Measurements from ENCODE around the gene MRPL33. TPM values are rescaled to one million over a fixed set of nuclear protein-coding genes. Genes with fewer than 3 reads are reported as not detected.

MRPL33 gene
- total and polyA plus RNA-seq, 2 of the 13 experiments (the other 11 are each of a cell fraction or from before 2014, with no cell fraction given): 69.7 to 218 TPM

DNA sequence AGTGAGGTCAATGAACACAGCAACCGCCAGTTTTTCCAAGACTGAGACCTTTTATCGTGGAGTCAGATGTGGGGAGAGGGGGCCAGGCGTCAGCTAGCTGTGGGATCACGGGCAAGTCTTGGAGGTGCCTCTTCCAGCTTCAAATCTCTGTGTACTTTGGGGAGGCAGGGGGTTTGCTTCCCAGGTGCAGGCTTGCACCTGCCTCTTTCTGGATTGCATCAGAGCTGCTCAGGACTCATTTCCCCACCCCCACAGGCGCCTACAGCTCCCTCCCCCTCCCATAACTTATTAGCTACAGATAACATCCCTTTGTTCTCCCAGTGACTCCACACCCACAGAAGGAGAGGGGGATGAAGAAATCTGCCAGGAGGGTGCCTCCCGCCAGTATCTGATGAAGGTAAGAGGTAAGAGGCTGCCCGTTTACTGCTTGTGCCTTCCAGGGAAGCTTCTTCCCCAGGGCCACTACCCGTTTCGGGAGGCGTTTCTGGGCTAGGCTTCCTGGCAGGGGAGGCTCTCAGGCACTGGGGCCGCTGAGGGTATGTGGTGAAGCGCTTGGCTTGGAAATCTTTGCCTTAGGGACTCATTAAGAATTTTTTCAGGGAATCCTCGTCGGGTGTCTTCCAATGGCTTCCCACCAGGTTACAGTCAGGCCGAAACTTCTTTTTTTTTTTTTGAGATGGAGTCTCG, 18.8 kb upstream of the MRPL33 start (continued):
- TF ChIP-seq, protein P1, sequence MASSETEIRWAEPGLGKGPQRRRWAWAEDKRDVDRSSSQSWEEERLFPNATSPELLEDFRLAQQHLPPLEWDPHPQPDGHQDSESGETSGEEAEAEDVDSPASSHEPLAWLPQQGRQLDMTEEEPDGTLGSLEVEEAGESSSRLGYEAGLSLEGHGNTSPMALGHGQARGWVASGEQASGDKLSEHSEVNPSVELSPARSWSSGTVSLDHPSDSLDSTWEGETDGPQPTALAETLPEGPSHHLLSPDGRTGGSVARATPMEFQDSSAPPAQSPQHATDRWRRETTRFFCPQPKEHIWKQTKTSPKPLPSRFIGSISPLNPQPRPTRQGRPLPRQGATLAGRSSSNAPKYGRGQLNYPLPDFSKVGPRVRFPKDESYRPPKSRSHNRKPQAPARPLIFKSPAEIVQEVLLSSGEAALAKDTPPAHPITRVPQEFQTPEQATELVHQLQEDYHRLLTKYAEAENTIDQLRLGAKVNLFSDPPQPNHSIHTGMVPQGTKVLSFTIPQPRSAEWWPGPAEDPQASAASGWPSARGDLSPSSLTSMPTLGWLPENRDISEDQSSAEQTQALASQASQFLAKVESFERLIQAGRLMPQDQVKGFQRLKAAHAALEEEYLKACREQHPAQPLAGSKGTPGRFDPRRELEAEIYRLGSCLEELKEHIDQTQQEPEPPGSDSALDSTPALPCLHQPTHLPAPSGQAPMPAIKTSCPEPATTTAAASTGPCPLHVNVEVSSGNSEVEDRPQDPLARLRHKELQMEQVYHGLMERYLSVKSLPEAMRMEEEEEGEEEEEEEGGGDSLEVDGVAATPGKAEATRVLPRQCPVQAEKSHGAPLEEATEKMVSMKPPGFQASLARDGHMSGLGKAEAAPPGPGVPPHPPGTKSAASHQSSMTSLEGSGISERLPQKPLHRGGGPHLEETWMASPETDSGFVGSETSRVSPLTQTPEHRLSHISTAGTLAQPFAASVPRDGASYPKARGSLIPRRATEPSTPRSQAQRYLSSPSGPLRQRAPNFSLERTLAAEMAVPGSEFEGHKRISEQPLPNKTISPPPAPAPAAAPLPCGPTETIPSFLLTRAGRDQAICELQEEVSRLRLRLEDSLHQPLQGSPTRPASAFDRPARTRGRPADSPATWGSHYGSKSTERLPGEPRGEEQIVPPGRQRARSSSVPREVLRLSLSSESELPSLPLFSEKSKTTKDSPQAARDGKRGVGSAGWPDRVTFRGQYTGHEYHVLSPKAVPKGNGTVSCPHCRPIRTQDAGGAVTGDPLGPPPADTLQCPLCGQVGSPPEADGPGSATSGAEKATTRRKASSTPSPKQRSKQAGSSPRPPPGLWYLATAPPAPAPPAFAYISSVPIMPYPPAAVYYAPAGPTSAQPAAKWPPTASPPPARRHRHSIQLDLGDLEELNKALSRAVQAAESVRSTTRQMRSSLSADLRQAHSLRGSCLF (CRISPR knock-in tag; IDR thresholded peaks at IDR 0.05; ENCODE audit: borderline replicate concordance): no peak
- TF ChIP-seq, protein P2, sequence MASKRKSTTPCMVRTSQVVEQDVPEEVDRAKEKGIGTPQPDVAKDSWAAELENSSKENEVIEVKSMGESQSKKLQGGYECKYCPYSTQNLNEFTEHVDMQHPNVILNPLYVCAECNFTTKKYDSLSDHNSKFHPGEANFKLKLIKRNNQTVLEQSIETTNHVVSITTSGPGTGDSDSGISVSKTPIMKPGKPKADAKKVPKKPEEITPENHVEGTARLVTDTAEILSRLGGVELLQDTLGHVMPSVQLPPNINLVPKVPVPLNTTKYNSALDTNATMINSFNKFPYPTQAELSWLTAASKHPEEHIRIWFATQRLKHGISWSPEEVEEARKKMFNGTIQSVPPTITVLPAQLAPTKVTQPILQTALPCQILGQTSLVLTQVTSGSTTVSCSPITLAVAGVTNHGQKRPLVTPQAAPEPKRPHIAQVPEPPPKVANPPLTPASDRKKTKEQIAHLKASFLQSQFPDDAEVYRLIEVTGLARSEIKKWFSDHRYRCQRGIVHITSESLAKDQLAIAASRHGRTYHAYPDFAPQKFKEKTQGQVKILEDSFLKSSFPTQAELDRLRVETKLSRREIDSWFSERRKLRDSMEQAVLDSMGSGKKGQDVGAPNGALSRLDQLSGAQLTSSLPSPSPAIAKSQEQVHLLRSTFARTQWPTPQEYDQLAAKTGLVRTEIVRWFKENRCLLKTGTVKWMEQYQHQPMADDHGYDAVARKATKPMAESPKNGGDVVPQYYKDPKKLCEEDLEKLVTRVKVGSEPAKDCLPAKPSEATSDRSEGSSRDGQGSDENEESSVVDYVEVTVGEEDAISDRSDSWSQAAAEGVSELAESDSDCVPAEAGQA (IDR thresholded peaks at IDR 0.05; ENCODE audit: low read depth): no peak
- TF ChIP-seq, protein P2 (CRISPR knock-in tag; IDR thresholded peaks at IDR 0.05; ENCODE audit: borderline replicate concordance): no peak
- TF ChIP-seq ZFX (CRISPR knock-in tag; IDR thresholded peaks at IDR 0.05; ENCODE audit: low read depth) (peak; percentile 72), MAFF (IDR thresholded peaks at IDR 0.05; ENCODE audit: low read depth, low read length) (no peak), CHD4 (IDR thresholded peaks at IDR 0.05; ENCODE audit: borderline replicate concordance, low read length) (no peak; the same call in 1 of the 2 replicates), ZNF709 (CRISPR knock-in tag; IDR thresholded peaks at IDR 0.05) (no peak), ELF3 (CRISPR knock-in tag; IDR thresholded peaks at IDR 0.05) (0 out of 2 replicates have a peak, but pooled peaks have one; percentile 10), TBX2 (CRISPR knock-in tag; IDR thresholded peaks at IDR 0.05; ENCODE audit: borderline replicate concordance) (peak; percentile 56; the same call in 1 of the 2 replicates), ATF7 (IDR thresholded peaks at IDR 0.05) (no peak), ATF7 (CRISPR knock-in tag; IDR thresholded peaks at IDR 0.05) (0 out of 2 replicates have a peak, but pooled peaks have one; percentile 20), CBX2 (IDR thresholded peaks at IDR 0.05; ENCODE audit: low read depth, low read length) (no peak), CBX2 (CRISPR knock-in tag; IDR thresholded peaks at IDR 0.05; ENCODE audit: low read depth) (no peak)
- TF ChIP-seq, protein P3, sequence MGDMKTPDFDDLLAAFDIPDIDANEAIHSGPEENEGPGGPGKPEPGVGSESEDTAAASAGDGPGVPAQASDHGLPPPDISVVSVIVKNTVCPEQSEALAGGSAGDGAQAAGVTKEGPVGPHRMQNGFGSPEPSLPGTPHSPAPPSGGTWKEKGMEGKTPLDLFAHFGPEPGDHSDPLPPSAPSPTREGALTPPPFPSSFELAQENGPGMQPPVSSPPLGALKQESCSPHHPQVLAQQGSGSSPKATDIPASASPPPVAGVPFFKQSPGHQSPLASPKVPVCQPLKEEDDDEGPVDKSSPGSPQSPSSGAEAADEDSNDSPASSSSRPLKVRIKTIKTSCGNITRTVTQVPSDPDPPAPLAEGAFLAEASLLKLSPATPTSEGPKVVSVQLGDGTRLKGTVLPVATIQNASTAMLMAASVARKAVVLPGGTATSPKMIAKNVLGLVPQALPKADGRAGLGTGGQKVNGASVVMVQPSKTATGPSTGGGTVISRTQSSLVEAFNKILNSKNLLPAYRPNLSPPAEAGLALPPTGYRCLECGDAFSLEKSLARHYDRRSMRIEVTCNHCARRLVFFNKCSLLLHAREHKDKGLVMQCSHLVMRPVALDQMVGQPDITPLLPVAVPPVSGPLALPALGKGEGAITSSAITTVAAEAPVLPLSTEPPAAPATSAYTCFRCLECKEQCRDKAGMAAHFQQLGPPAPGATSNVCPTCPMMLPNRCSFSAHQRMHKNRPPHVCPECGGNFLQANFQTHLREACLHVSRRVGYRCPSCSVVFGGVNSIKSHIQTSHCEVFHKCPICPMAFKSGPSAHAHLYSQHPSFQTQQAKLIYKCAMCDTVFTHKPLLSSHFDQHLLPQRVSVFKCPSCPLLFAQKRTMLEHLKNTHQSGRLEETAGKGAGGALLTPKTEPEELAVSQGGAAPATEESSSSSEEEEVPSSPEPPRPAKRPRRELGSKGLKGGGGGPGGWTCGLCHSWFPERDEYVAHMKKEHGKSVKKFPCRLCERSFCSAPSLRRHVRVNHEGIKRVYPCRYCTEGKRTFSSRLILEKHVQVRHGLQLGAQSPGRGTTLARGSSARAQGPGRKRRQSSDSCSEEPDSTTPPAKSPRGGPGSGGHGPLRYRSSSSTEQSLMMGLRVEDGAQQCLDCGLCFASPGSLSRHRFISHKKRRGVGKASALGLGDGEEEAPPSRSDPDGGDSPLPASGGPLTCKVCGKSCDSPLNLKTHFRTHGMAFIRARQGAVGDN (CRISPR knock-in tag; IDR thresholded peaks at IDR 0.05): no peak; the same call in 1 of the 2 replicates
